ENCODE measurements around the gene UBE2U.

UBE2U gene

DNA sequence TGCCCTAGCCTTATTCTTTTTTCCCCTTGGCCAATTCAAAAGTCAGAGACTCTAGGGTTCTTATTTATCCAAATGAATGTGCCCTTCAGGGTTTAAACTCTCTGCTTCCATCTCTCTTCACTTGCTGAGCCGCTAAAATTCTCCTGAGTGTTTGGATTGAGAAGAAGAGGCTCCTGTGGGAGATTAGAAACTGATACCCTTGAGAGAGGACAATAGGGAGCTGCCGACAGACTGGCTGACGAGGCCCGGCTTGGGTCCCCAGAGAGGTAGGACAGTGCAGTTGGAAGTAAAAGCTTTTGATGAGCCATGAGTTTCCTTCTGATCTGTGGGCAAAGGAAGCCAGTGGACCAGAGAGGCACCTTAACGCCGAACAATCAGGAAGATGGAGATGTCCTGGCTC is 41.3 kb upstream of the UBE2U start:
- Histone ChIP-seq H3F3A (ENCODE audit: insufficient read depth, low read length) (no peaks in the 10 kb centered on the region), H3K27ac (ENCODE audit: low read depth, low read length, poor library complexity, severe bottlenecking) (no peak overlapping the region), H3K4me3 (ENCODE audit: low read depth, low read length, poor library complexity, severe bottlenecking) (no peak overlapping the region), H3K9ac (ENCODE audit: low read length) (no peak overlapping the region), H3K36me3 (ENCODE audit: insufficient read depth, low read length) (no peaks in the 10 kb centered on the region), H3K9me2 (ENCODE audit: low read depth, low read length) (no peaks in the 10 kb centered on the region), H3K4me2 (ENCODE audit: low read length) (no peak overlapping the region), H3K27me3 (ENCODE audit: insufficient read depth, low read length) (no peaks in the 10 kb centered on the region), H3K4me1 (ENCODE audit: insufficient read depth, low read length, severe bottlenecking) (no peaks in the 10 kb centered on the region), H2AFZ (ENCODE audit: low read length) (no peak overlapping the region), H3K79me2 (ENCODE audit: insufficient read depth, low read length) (no peaks in the 10 kb centered on the region), H3K9me3 (ENCODE audit: low read length) (no peaks in the 10 kb centered on the region), H4K20me1 (ENCODE audit: insufficient read depth, low read length) (no peaks in the 10 kb centered on the region)
- no peak for TF ChIP-seq EZH2 (IDR thresholded peaks at IDR 0.05; ENCODE audit: borderline replicate concordance, low read length)
- TF ChIP-seq, protein P1, sequence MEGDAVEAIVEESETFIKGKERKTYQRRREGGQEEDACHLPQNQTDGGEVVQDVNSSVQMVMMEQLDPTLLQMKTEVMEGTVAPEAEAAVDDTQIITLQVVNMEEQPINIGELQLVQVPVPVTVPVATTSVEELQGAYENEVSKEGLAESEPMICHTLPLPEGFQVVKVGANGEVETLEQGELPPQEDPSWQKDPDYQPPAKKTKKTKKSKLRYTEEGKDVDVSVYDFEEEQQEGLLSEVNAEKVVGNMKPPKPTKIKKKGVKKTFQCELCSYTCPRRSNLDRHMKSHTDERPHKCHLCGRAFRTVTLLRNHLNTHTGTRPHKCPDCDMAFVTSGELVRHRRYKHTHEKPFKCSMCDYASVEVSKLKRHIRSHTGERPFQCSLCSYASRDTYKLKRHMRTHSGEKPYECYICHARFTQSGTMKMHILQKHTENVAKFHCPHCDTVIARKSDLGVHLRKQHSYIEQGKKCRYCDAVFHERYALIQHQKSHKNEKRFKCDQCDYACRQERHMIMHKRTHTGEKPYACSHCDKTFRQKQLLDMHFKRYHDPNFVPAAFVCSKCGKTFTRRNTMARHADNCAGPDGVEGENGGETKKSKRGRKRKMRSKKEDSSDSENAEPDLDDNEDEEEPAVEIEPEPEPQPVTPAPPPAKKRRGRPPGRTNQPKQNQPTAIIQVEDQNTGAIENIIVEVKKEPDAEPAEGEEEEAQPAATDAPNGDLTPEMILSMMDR (IDR thresholded peaks at IDR 0.05; ENCODE audit: low read length) = no peak

DNA sequence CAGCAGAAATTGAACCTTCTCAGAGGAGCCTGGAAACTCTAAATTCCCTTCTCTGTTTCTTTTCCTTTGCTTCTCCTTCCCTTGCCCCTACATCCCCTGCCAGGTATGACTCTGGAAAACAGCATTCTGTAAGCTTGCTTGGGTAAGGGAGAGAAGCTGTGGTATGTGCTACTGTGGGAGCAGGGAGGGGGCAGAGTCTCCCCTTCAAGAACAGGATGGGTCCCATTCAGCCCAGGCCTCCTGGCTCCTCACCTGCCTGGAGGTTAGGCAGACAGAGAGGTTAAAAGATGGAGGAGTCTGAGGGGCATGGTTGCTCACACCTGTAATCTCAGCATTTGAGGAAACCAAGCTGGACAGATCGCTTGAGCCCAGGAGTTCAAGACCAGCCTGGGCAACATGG is 40.6 kb upstream of the UBE2U start:
- no peaks in the 10 kb centered on the region for H3K9me2 ChIP-seq (ENCODE audit: low read depth, low read length)
- TF ChIP-seq, protein P1 (IDR thresholded peaks at IDR 0.05; ENCODE audit: low read length) = no peak
- no peak for TF ChIP-seq EZH2 (IDR thresholded peaks at IDR 0.05; ENCODE audit: borderline replicate concordance, low read length)

DNA sequence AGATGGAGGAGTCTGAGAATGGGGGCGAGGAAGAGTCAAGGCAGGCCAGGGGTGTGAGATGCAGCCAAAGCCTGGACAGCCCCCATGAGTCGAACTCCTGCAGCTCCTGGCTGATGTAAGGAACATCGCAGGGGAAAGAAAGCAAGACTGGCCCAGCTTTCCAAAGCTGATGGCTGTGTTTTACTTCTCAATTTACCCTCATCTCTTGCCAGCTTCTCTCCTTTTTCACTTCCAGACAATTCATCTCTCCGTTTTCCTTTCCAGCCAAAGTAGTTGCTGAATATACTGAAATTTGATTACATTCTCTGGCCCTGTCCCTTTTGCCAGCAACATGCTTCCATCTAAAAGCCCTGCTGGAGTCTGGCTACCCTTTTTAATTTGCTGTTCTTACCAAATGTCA is 40.0 kb upstream of the UBE2U start:
- Histone ChIP-seq H3K9ac (ENCODE audit: low read length) (no peak overlapping the region), H3K4me3 (ENCODE audit: low read depth, low read length, poor library complexity, severe bottlenecking) (no peak overlapping the region), H3K4me1 (ENCODE audit: insufficient read depth, low read length, severe bottlenecking) (no peaks in the 10 kb centered on the region), H3K9me3 (ENCODE audit: low read length) (no peaks in the 10 kb centered on the region), H3K36me3 (ENCODE audit: insufficient read depth, low read length) (no peaks in the 10 kb centered on the region), H4K20me1 (ENCODE audit: insufficient read depth, low read length) (no peaks in the 10 kb centered on the region), H3F3A (ENCODE audit: insufficient read depth, low read length) (no peaks in the 10 kb centered on the region), H2AFZ (ENCODE audit: low read length) (no peak overlapping the region), H3K9me2 (ENCODE audit: low read depth, low read length) (no peaks in the 10 kb centered on the region), H3K27ac (ENCODE audit: low read depth, low read length, poor library complexity, severe bottlenecking) (no peak overlapping the region), H3K79me2 (ENCODE audit: insufficient read depth, low read length) (no peaks in the 10 kb centered on the region), H3K27me3 (ENCODE audit: insufficient read depth, low read length) (no peaks in the 10 kb centered on the region), H3K4me2 (ENCODE audit: low read length) (no peak overlapping the region)
- no peak for TF ChIP-seq EZH2 (IDR thresholded peaks at IDR 0.05; ENCODE audit: borderline replicate concordance, low read length)
- TF ChIP-seq, protein P1 (IDR thresholded peaks at IDR 0.05; ENCODE audit: low read length) = no peak

More for the DNA sequence above, 40.6 kb upstream of the UBE2U start:
- Histone ChIP-seq H3K4me1 (ENCODE audit: insufficient read depth, low read length, severe bottlenecking) (no peaks in the 10 kb centered on the region), H3K27me3 (ENCODE audit: insufficient read depth, low read length) (no peaks in the 10 kb centered on the region), H3K9me3 (ENCODE audit: low read length) (no peaks in the 10 kb centered on the region), H3F3A (ENCODE audit: insufficient read depth, low read length) (no peaks in the 10 kb centered on the region), H3K27ac (ENCODE audit: low read depth, low read length, poor library complexity, severe bottlenecking) (no peak overlapping the region), H3K9ac (ENCODE audit: low read length) (no peak overlapping the region), H3K4me3 (ENCODE audit: low read depth, low read length, poor library complexity, severe bottlenecking) (no peak overlapping the region), H3K4me2 (ENCODE audit: low read length) (no peak overlapping the region), H3K36me3 (ENCODE audit: insufficient read depth, low read length) (no peaks in the 10 kb centered on the region), H2AFZ (ENCODE audit: low read length) (no peak overlapping the region), H4K20me1 (ENCODE audit: insufficient read depth, low read length) (no peaks in the 10 kb centered on the region), H3K79me2 (ENCODE audit: insufficient read depth, low read length) (no peaks in the 10 kb centered on the region)
